Measurements from ENCODE around the gene PSMB4.

DNA sequence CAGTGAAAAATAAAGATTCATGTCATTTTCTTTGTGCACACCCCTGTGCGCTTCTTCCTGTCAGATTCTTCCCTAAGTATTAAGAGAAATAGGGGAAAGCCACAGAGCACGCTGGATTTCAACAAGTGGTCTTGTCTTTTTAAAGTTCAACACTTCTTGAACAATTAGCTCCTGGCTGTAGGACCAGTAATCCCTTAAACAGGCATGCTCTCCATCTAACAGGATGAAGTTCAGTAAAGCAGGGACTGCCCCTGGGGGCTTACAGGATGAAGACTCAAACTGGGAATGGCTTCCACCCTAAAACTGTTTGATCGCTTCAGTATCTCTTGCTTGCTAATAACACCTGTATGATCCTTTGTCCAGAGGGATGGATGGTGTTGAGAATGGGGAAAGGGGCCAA lies 4.2 kb downstream of the PSMB4 start:
- TF ChIP-seq, protein P1, sequence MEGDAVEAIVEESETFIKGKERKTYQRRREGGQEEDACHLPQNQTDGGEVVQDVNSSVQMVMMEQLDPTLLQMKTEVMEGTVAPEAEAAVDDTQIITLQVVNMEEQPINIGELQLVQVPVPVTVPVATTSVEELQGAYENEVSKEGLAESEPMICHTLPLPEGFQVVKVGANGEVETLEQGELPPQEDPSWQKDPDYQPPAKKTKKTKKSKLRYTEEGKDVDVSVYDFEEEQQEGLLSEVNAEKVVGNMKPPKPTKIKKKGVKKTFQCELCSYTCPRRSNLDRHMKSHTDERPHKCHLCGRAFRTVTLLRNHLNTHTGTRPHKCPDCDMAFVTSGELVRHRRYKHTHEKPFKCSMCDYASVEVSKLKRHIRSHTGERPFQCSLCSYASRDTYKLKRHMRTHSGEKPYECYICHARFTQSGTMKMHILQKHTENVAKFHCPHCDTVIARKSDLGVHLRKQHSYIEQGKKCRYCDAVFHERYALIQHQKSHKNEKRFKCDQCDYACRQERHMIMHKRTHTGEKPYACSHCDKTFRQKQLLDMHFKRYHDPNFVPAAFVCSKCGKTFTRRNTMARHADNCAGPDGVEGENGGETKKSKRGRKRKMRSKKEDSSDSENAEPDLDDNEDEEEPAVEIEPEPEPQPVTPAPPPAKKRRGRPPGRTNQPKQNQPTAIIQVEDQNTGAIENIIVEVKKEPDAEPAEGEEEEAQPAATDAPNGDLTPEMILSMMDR (IDR thresholded peaks at IDR 0.05), result no peak
- TF ChIP-seq EZH2 (IDR thresholded peaks at IDR 0.05; ENCODE audit: borderline replicate concordance, insufficient read depth, low read depth, low read length, poor library complexity, severe bottlenecking), result no peak

All from B cell (primary cell).